HCT116 (cell line): ENCODE results near the gene AAR2. TPM values are rescaled to one million over a fixed set of nuclear protein-coding genes. Genes with fewer than 3 reads are reported as not detected.

Experiments used
- ATAC-seq: fragments of 200-7000 bp; cut with Tn5 transposase; 2 replicates; pipeline ENCODE4 v1.9.1; 2020; ENCODE audit warnings: mild to moderate bottlenecking, moderate library complexity
- BruUV-seq: library from RNA; stranded (reverse); fragments of 400-500 nt; replicated peaks from 2 replicates; lab custom pipeline; 2021; lab: Mats Ljungman, UMichigan
- CTCF ChIA-PET: fragments of 300-600 bp; sonication (Branson Sonifier 250); formaldehyde crosslinking; loops from one replicate; lab custom pipeline; 2021; ENCODE audit warnings: antibody characterized with exemption; lab: Charles Lee
- POLR2A ChIA-PET: fragments of 300-600, 350-600 bp; sonication (Branson Sonifier 250); formaldehyde crosslinking; loops from one replicate; lab custom pipeline; 2021; ENCODE audit warnings: antibody characterized with exemption; lab: Charles Lee
- RAD21 ChIA-PET, 2 experiments: fragments of 300-600 bp; sonication (Branson Sonifier 250); formaldehyde crosslinking; loops; one replicate each; lab custom pipeline; 2023; ENCODE audit warnings: low total read pairs in 2 of 2; ENCODE audit not compliant: uncharacterized antibody in 2 of 2, unreplicated experiment in 2 of 2, low non-redundant PET in 1 of 2; lab: Charles Lee
- DNase-seq: peaks from one replicate; pipeline ENCODE4 v3.0.0-alpha.2; 2010; ENCODE audit warnings: low read depth, low spot score
- H2AFZ ChIP-seq: fragments of 200-600 bp; shearing (Covaris generic), sonication (generic); 2 replicates; pipeline ENCODE4 v1.6.1; 2017; ENCODE audit warnings: low read depth, mixed run types, mixed read lengths, antibody characterized with exemption, low read length; ENCODE audit not compliant: poor library complexity, severe bottlenecking
- H3K27ac ChIP-seq: 2 replicates; pipeline ENCODE4 v1.5.1; 2012; ENCODE audit warnings: low read depth, low read length
- H3K27me3 ChIP-seq: fragments of 200-600 bp; sonication (generic); 2 replicates; pipeline ENCODE4 v1.6.1; 2016; ENCODE audit warnings: mixed run types, low read length, mixed read lengths; ENCODE audit not compliant: insufficient read depth
- H3K36me3 ChIP-seq, 2 experiments: fragments of 200-500 bp in 1 of 2; fragments of 200-600 bp in 1 of 2; sonication (Bioruptor generic) in 1 of 2; sonication (generic) in 1 of 2; 2 replicates each; pipeline versions ENCODE4 v1.5.1 to v1.6.1; 2014 to 2016; ENCODE audit warnings: low read length in 2 of 2, inconsistent platforms in 1 of 2, mixed read lengths in 1 of 2, mixed run types in 1 of 2; ENCODE audit not compliant: insufficient read depth in 2 of 2, control insufficient read depth in 1 of 2
- H3K4me1 ChIP-seq, 2 experiments: fragments of 200-600 bp in 1 of 2; sonication (generic) in 1 of 2; 2 replicates each; pipeline versions ENCODE4 v1.5.1 to v1.6.1; 2012 to 2017; ENCODE audit warnings: low read length in 2 of 2, inconsistent platforms in 1 of 2, mild to moderate bottlenecking in 1 of 2, mixed read lengths in 1 of 2, mixed run types in 1 of 2, moderate library complexity in 1 of 2; ENCODE audit not compliant: insufficient read depth in 2 of 2, control insufficient read depth in 1 of 2
- H3K4me2 ChIP-seq: fragments of 200-600 bp; sonication (generic); 2 replicates; pipeline ENCODE4 v1.6.1; 2017; ENCODE audit warnings: mixed run types, low read length, mixed read lengths
- H3K4me3 ChIP-seq, 2 experiments: fragments of 200-600 bp in 1 of 2; sonication (generic) in 1 of 2; replicated peaks in 1 of 2; 2 replicates each; pipeline ENCODE4 v1.5.1; 2011 to 2016; ENCODE audit warnings: low read length in 2 of 2, control low read depth in 1 of 2, low read depth in 1 of 2, mild to moderate bottlenecking in 1 of 2, mixed read lengths in 1 of 2, mixed run types in 1 of 2
- H3K79me2 ChIP-seq: fragments of 200-600 bp; sonication (generic); 2 replicates; pipeline ENCODE4 v1.6.1; 2017; ENCODE audit warnings: mild to moderate bottlenecking, mixed run types, low read length, moderate library complexity, mixed read lengths; ENCODE audit not compliant: insufficient read depth
- H3K9ac ChIP-seq: fragments of 200-600 bp; sonication (generic); 2 replicates; pipeline ENCODE4 v1.6.1; 2016; ENCODE audit warnings: low read length, mixed read lengths
- H3K9me2 ChIP-seq: fragments of 200-600 bp; sonication (generic), shearing (Covaris generic); 2 replicates; pipeline ENCODE4 v1.6.1; 2017; ENCODE audit warnings: mixed run types, mild to moderate bottlenecking, moderate library complexity; ENCODE audit not compliant: insufficient read depth
- H3K9me3 ChIP-seq, 2 experiments: fragments of 200-500 bp in 1 of 2; fragments of 200-600 bp in 1 of 2; sonication (Bioruptor generic) in 1 of 2; sonication (generic) in 1 of 2; 2 replicates each; pipeline ENCODE4 v1.6.1; 2014 to 2017; ENCODE audit warnings: low read length in 2 of 2, mixed read lengths in 2 of 2, inconsistent platforms in 1 of 2, low read depth in 1 of 2, mild to moderate bottlenecking in 1 of 2, mixed run types in 1 of 2, moderate library complexity in 1 of 2; ENCODE audit not compliant: control insufficient read depth in 1 of 2, insufficient read depth in 1 of 2
- H4K20me1 ChIP-seq: fragments of 200-600 bp; sonication (generic), shearing (Covaris generic); 2 replicates; pipeline ENCODE4 v1.6.1; 2017; ENCODE audit warnings: mixed run types, mild to moderate bottlenecking, moderate library complexity; ENCODE audit not compliant: insufficient read depth
- EGR1 ChIP-seq: IDR thresholded peaks from 2 replicates; pipeline ENCODE4 v1.6.1; 2012; ENCODE audit warnings: low read depth
- ELF1 ChIP-seq: IDR thresholded peaks from 2 replicates; pipeline ENCODE4 v1.6.1; 2012; ENCODE audit warnings: low read depth, borderline replicate concordance
- EZH2 ChIP-seq: fragments of 200-600 bp; sonication (generic); IDR thresholded peaks from 2 replicates; pipeline ENCODE4 v1.6.1; 2017; ENCODE audit warnings: antibody characterized with exemption, mixed run types
- EZH2phosphoT487 ChIP-seq: fragments of 200-600 bp; IDR thresholded peaks from 2 replicates; pipeline ENCODE4 v1.6.1; 2018; ENCODE audit warnings: antibody characterized with exemption, borderline replicate concordance
- FOSL1 ChIP-seq: IDR thresholded peaks from 2 replicates; pipeline ENCODE4 v1.6.1; 2012; ENCODE audit warnings: low read depth
- JUND ChIP-seq: IDR thresholded peaks from 2 replicates; pipeline ENCODE4 v1.6.1; 2012
- POLR2A ChIP-seq: IDR thresholded peaks from 2 replicates; pipeline ENCODE4 v1.7.0; 2011; ENCODE audit warnings: borderline replicate concordance; ENCODE audit not compliant: insufficient read depth, insufficient read length; ENCODE audit errors: extremely low read depth
- POLR2AphosphoS5 ChIP-seq: IDR thresholded peaks from 2 replicates; pipeline ENCODE4 v1.6.1; 2011; ENCODE audit warnings: mild to moderate bottlenecking, low read depth, low read length, moderate library complexity
- TCF7L2 ChIP-seq: IDR thresholded peaks from 2 replicates; pipeline ENCODE4 v1.7.0; 2011; ENCODE audit warnings: borderline replicate concordance, inconsistent platforms; ENCODE audit not compliant: insufficient read depth, insufficient read length; ENCODE audit errors: extremely low read depth
- YY1 ChIP-seq: IDR thresholded peaks from 2 replicates; pipeline ENCODE4 v1.6.1; 2011; ENCODE audit warnings: low read length, low read depth, moderate library complexity, mild to moderate bottlenecking; ENCODE audit not compliant: insufficient replicate concordance; ENCODE audit errors: extremely low read depth
- ZFX ChIP-seq: fragments of 450-650 bp; IDR thresholded peaks from 2 replicates; pipeline ENCODE4 v1.6.1; 2017
- ZNF274 ChIP-seq: fragments of 200-500 bp; sonication (Bioruptor generic); IDR thresholded peaks from 2 replicates; pipeline ENCODE4 v1.6.1; 2014; ENCODE audit warnings: mild to moderate bottlenecking, low read depth, low read length, inconsistent platforms
- intact Hi-C: fragments of 100-400 bp; cut with micrococcal nuclease; formaldehyde crosslinking; loops from 2 replicates; pipeline ENCODE4 v1.10.0; 2022
- total RNA-seq: library from RNA; stranded (reverse); gene quantifications from one replicate; pipeline ENCODE4 v1.2.1, GENCODE V29; 2021; ENCODE audit not compliant: unreplicated experiment
- TF ChIP-seq, protein P1 (sequence below), 3 experiments: fragments of 200-600 bp in 1 of 3; sonication (generic) in 1 of 3; IDR thresholded peaks in 2 of 3; conservative IDR thresholded peaks in 1 of 3; 2 replicates each; pipeline ENCODE4 v1.5.1; 2012 to 2017; ENCODE audit warnings: low read depth in 2 of 3, low read length in 2 of 3, antibody characterized with exemption in 1 of 3, borderline replicate concordance in 1 of 3, control low read depth in 1 of 3, mild to moderate bottlenecking in 1 of 3, mixed read lengths in 1 of 3, mixed run types in 1 of 3, moderate library complexity in 1 of 3; ENCODE audit not compliant: insufficient read depth in 1 of 3
- TF ChIP-seq, protein P2 (sequence below): IDR thresholded peaks from 2 replicates; pipeline ENCODE4 v1.6.1; 2011; ENCODE audit warnings: mild to moderate bottlenecking, low read length, moderate library complexity; ENCODE audit not compliant: insufficient replicate concordance; ENCODE audit errors: extremely low read depth
- TF ChIP-seq, protein P3 (sequence below): IDR thresholded peaks from 2 replicates; pipeline ENCODE4 v1.6.1; 2012; ENCODE audit warnings: low read depth
- TF ChIP-seq, protein P4 (sequence below): IDR thresholded peaks from 2 replicates; pipeline ENCODE4 v1.6.1; 2012

Gene AAR2
- total RNA-seq, 1 experiment from 2014 or later = 23.3 TPM

DNA sequence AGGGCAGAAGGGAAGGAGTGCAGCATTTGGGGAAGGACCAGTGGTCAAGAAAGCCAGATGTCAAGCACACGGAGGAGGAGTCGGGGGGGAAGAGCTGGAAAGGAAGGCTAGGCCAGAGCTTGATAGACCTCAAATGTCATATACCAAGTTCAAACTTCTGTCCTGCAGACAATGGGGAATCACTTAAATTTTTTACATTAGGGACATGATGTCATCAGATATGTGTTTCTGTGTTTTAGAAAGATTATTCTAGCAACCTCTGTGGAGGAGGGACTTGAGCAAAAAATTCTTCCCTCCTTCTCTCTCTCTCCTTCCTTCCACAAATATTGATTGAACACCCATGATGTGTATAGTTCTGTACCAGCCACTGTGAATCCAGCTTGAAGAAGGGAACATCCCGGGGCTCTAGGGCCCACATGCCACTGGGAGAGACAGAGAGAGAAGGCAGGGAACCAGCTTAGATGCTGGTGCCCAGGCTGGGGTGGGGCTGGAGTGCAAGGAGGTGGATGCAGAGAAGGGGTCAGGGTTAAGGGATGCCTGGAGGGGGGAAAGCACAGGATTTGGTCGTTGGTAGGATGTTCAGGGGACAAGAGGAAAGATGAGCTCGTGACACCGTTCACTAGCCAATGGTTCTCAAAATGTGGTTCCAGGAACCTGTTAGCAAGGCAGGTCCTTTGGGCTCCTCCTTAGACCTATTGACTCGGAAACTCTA is 19.8 kb upstream of the AAR2 start:
- TF ChIP-seq JUND = no peak
- no peak for TF ChIP-seq ZNF274
- TF ChIP-seq FOSL1 = no peak
- TF ChIP-seq, protein P1, sequence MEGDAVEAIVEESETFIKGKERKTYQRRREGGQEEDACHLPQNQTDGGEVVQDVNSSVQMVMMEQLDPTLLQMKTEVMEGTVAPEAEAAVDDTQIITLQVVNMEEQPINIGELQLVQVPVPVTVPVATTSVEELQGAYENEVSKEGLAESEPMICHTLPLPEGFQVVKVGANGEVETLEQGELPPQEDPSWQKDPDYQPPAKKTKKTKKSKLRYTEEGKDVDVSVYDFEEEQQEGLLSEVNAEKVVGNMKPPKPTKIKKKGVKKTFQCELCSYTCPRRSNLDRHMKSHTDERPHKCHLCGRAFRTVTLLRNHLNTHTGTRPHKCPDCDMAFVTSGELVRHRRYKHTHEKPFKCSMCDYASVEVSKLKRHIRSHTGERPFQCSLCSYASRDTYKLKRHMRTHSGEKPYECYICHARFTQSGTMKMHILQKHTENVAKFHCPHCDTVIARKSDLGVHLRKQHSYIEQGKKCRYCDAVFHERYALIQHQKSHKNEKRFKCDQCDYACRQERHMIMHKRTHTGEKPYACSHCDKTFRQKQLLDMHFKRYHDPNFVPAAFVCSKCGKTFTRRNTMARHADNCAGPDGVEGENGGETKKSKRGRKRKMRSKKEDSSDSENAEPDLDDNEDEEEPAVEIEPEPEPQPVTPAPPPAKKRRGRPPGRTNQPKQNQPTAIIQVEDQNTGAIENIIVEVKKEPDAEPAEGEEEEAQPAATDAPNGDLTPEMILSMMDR (IDR thresholded peaks at IDR 0.05 in 2 of 3, conservative IDR thresholded peaks at IDR 0.05 in 1 of 3; ENCODE audit: borderline replicate concordance in 1 of 3, insufficient read depth in 1 of 3, low read depth in 2 of 3, low read length in 2 of 3) = no peak
- no peak for TF ChIP-seq ZFX
- no peak for TF ChIP-seq YY1
- TF ChIP-seq ELF1 = no peak
- TF ChIP-seq EZH2phosphoT487 = no peak
- TF ChIP-seq TCF7L2 = no peak
- TF ChIP-seq EZH2 = no peak
- TF ChIP-seq EGR1 = no peak
- TF ChIP-seq, protein P2, sequence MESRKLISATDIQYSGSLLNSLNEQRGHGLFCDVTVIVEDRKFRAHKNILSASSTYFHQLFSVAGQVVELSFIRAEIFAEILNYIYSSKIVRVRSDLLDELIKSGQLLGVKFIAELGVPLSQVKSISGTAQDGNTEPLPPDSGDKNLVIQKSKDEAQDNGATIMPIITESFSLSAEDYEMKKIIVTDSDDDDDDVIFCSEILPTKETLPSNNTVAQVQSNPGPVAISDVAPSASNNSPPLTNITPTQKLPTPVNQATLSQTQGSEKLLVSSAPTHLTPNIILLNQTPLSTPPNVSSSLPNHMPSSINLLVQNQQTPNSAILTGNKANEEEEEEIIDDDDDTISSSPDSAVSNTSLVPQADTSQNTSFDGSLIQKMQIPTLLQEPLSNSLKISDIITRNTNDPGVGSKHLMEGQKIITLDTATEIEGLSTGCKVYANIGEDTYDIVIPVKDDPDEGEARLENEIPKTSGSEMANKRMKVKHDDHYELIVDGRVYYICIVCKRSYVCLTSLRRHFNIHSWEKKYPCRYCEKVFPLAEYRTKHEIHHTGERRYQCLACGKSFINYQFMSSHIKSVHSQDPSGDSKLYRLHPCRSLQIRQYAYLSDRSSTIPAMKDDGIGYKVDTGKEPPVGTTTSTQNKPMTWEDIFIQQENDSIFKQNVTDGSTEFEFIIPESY = no peak
- no peak for TF ChIP-seq POLR2AphosphoS5
- TF ChIP-seq, protein P3, sequence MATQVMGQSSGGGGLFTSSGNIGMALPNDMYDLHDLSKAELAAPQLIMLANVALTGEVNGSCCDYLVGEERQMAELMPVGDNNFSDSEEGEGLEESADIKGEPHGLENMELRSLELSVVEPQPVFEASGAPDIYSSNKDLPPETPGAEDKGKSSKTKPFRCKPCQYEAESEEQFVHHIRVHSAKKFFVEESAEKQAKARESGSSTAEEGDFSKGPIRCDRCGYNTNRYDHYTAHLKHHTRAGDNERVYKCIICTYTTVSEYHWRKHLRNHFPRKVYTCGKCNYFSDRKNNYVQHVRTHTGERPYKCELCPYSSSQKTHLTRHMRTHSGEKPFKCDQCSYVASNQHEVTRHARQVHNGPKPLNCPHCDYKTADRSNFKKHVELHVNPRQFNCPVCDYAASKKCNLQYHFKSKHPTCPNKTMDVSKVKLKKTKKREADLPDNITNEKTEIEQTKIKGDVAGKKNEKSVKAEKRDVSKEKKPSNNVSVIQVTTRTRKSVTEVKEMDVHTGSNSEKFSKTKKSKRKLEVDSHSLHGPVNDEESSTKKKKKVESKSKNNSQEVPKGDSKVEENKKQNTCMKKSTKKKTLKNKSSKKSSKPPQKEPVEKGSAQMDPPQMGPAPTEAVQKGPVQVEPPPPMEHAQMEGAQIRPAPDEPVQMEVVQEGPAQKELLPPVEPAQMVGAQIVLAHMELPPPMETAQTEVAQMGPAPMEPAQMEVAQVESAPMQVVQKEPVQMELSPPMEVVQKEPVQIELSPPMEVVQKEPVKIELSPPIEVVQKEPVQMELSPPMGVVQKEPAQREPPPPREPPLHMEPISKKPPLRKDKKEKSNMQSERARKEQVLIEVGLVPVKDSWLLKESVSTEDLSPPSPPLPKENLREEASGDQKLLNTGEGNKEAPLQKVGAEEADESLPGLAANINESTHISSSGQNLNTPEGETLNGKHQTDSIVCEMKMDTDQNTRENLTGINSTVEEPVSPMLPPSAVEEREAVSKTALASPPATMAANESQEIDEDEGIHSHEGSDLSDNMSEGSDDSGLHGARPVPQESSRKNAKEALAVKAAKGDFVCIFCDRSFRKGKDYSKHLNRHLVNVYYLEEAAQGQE = no peak
- TF ChIP-seq, protein P4, sequence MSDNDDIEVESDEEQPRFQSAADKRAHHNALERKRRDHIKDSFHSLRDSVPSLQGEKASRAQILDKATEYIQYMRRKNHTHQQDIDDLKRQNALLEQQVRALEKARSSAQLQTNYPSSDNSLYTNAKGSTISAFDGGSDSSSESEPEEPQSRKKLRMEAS = no peak
- TF ChIP-seq POLR2A = no peak
- peaks cover 0 to 2% of the 10 kb centered on the region in 2 experiments; a peak in 1 of 4 replicates for H3K36me3 ChIP-seq
- no peaks in the 10 kb centered on the region for H3K9me3 ChIP-seq
- ATAC-seq = no peak
- H3K9ac ChIP-seq = no peak overlapping the region
- no TSS peak for BruUV-seq
- intact Hi-C loops = loop anchor here (10.0 kb wide), 1 partner anchor 698 kb away; no protein-coding TSS in a partner anchor
- H3K79me2 ChIP-seq = no peaks in the 10 kb centered on the region
- ChIA-PET RAD21 (interaction anchor here in 1 of 2 experiments (1.2 kb wide), 1 partner anchor 223 kb away, joined by 3 read pairs; no protein-coding TSS in a partner anchor), POLR2A (no interaction called here), CTCF (interaction anchor here (0.9 to 2.2 kb wide), 4 partner anchors 14 to 223 kb away, joined by 3 to 8 read pairs (median 6); no protein-coding TSS in a partner anchor)
- no peak for DNase-seq
- H3K4me3 ChIP-seq = no peak overlapping the region
- H3K4me2 ChIP-seq = no peak overlapping the region
- H2AFZ ChIP-seq = no peak overlapping the region
- no peaks in the 10 kb centered on the region for H3K9me2 ChIP-seq
- H4K20me1 ChIP-seq = no peaks in the 10 kb centered on the region
- no peaks in the 10 kb centered on the region for H3K27me3 ChIP-seq
- H3K4me1 ChIP-seq = peaks cover 3 to 5% of the 10 kb centered on the region in 2 experiments; a peak in 2 of 4 replicates
- H3K27ac ChIP-seq = no peak overlapping the region
